Aortic smooth muscle cell (primary cell): Measurements from ENCODE around the gene CCDC159. TPM values are rescaled to one million over a fixed set of nuclear protein-coding genes. Genes with fewer than 3 reads are reported as not detected.

ENCODE experiments used
- total RNA-seq: library from RNA; depleted of rRNA; stranded (reverse); fragments of >200 nt; gene quantifications from 2 replicates; pipeline ENCODE4 v1.2.3, GENCODE V29; 2014

CCDC159 gene
- 15.0 and 15.3 TPM in 2 replicates for total RNA-seq

GRCh38 chr19:11346104-11346940, at the start of gene CCDC159, which contains the start of gene TMEM205:
CCDC159 (plus strand) TSS chr19:11346519; CDS start chr19:11346607, 88 bp downstream.
TMEM205 (minus strand) TSS chr19:11346268; CDS start chr19:11345619, 649 bp downstream.

DNA sequence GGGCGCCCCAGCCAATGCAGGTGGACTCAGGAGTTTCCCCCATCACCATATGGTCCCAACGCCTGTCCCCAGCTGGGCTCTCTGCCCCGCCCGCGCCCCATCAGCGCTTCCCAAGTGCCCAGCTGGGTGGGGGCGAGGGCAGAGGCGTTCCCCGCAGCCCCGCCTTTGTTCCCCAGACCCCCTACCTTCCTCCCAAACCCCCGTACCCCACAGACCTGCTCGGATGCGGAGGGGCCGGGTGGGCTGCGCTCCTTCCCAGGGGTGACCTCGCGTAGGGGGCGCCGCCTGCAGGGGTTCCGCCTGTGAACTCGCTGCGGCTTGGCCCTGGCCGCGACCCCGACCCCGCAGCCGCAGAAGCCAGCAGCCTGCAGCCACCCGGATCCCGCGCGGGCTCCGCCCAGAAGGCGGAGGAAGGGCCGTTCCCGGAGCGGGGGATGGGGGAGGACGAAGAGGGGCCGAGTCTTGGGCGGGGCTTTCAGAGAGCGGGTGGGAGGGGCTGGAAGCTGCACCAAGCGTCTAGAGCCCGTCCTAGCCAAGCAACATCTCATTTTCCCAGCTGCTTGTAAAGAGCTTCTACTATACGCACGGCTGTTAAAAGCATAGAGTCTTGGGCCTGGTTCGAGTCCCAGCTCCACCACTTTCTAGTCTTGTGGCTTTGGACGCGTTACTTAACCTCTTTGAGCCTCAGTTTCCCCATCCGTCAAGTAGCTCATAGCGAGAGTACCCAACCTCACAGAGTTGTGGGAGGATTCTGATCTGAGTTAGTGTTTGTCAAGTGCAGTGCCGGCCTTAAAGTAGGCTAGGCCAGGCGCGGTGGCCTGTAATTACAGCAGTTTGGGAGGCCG, 6.8 kb upstream of the CCDC159 start, which contains the start of gene RAB3D:
Gene RAB3D (minus strand): TSS at position 404 of the 845 bp plus-strand sequence. CDS start 2,258 bp downstream, outside the sequence.

GRCh38 chr19:11355160-11356073, 9.1 kb downstream of the CCDC159 start, which contains the start of gene PLPPR2:
PLPPR2 (plus strand) TSS chr19:11355432; CDS start chr19:11357674, 2,242 bp downstream.

GRCh38 chr19:11374433-11375142, 28.3 kb downstream of the CCDC159 start, which contains the start of gene SWSAP1:
SWSAP1 (plus strand) TSS chr19:11374666; CDS start chr19:11374681, 15 bp downstream.

Other genes starting within 250 kb of the CCDC159 start
- gene SPC24, start 190.7 kb upstream of the CCDC159 start, total RNA-seq: 69.1 and 70.3 TPM in 2 replicates
- 438 and 450 TPM in 2 replicates for gene KANK2, start 149.0 kb upstream of the CCDC159 start, total RNA-seq
- not detected in 2 replicates for gene ANGPTL8, start 106.9 kb upstream of the CCDC159 start, total RNA-seq
- 10.2 and 15.4 TPM in 2 replicates for gene DOCK6, start 84.0 kb upstream of the CCDC159 start, total RNA-seq
- not detected in 2 replicates for gene TSPAN16, start 50.4 kb upstream of the CCDC159 start, total RNA-seq
- 13.2 and 15.7 TPM in 2 replicates for gene RAB3D, start 6.9 kb upstream of the CCDC159 start, total RNA-seq
- 59.2 and 85.5 TPM in 2 replicates for gene TMEM205, start 251 bp upstream of the CCDC159 start, total RNA-seq
- 11.6 and 12.1 TPM in 2 replicates for gene PLPPR2, start 8.9 kb downstream of the CCDC159 start, total RNA-seq
- gene SWSAP1, start 28.1 kb downstream of the CCDC159 start, total RNA-seq: 0.26 and 0.31 TPM in 2 replicates
- 6.6 and 7.1 TPM in 2 replicates for gene EPOR, start 37.8 kb downstream of the CCDC159 start, total RNA-seq
- gene RGL3, start 72.8 kb downstream of the CCDC159 start, total RNA-seq: 3.7 and 4.2 TPM in 2 replicates
- 0.37 and 0.79 TPM in 2 replicates for gene ODAD3, start 88.6 kb downstream of the CCDC159 start, total RNA-seq
- 126 and 127 TPM in 2 replicates for gene PRKCSH, start 89.1 kb downstream of the CCDC159 start, total RNA-seq
- under 0.01 TPM in 1 of 2 replicates, not detected in the other for gene ELAVL3, start 134.5 kb downstream of the CCDC159 start, total RNA-seq
- gene ZNF653, start 159.3 kb downstream of the CCDC159 start, total RNA-seq: 4.8 and 7.0 TPM in 2 replicates
- gene ECSIT, start 182.6 kb downstream of the CCDC159 start, total RNA-seq: 18.0 TPM in 2 replicates
- 0.81 and 1.7 TPM in 2 replicates for gene CNN1, start 192.3 kb downstream of the CCDC159 start, total RNA-seq
- 23.4 and 25.9 TPM in 2 replicates for gene ELOF1, start 212.7 kb downstream of the CCDC159 start, total RNA-seq
- 0.40 and 0.44 TPM in 2 replicates for gene ACP5, start 231.1 kb downstream of the CCDC159 start, total RNA-seq